ENCODE data around the gene GATC. TPM values are rescaled to one million over a fixed set of nuclear protein-coding genes. Genes with fewer than 3 reads are reported as not detected.

GATC gene
- polyA plus RNA-seq, 1 donor = 34.8 TPM

- Histone ChIP-seq H3K27me3 (ENCODE audit: control insufficient read depth, insufficient read depth, low read length) (no peaks in the 10 kb centered on the region), H3K27ac (ENCODE audit: low read length) (no peak overlapping the region), H3K9me3 (ENCODE audit: control insufficient read depth, low read depth, low read length) (no peaks in the 10 kb centered on the region), H3K36me3 (ENCODE audit: control insufficient read depth, insufficient read depth, low read length) (no peaks in the 10 kb centered on the region), H3K4me1 (ENCODE audit: control insufficient read depth, insufficient read depth, low read length) (peaks cover 12% of the 10 kb centered on the region), H3K4me3 (ENCODE audit: low read length) (no peak overlapping the region)
- no peak for DNase-seq
- WGBS (ENCODE audit: insufficient coverage, low lambda C conversion rate) = 80% methylated on average over 1 of the region's 7 CpGs
Observed at GRCh38 chr12:120412421-120412820, 33.8 kb upstream of the GATC start.

GRCh38 chr12:120413901-120414695, 32.1 kb upstream of the GATC start:
- Histone ChIP-seq H3K4me1 (ENCODE audit: control insufficient read depth, insufficient read depth, low read length) (peaks cover 12% of the 10 kb centered on the region), H3K9me3 (ENCODE audit: control insufficient read depth, low read depth, low read length) (no peaks in the 10 kb centered on the region), H3K36me3 (ENCODE audit: control insufficient read depth, insufficient read depth, low read length) (no peaks in the 10 kb centered on the region), H3K4me3 (ENCODE audit: low read length) (no peak overlapping the region), H3K27me3 (ENCODE audit: control insufficient read depth, insufficient read depth, low read length) (no peaks in the 10 kb centered on the region), H3K27ac (ENCODE audit: low read length) (peak overlapping the region; percentile 30)
- WGBS (ENCODE audit: insufficient coverage, low lambda C conversion rate) = 100% methylated on average over 1 of the region's 13 CpGs
- DNase-seq = peak; percentile 29 to 80

GRCh38 chr12:120416490-120417216, 29.6 kb upstream of the GATC start:
- WGBS (ENCODE audit: insufficient coverage, low lambda C conversion rate) = no CpG with 5 or more reads among the region's 7 CpGs
- Histone ChIP-seq H3K36me3 (ENCODE audit: control insufficient read depth, insufficient read depth, low read length) (no peaks in the 10 kb centered on the region), H3K4me1 (ENCODE audit: control insufficient read depth, insufficient read depth, low read length) (peaks cover 12% of the 10 kb centered on the region)

GRCh38 chr12:120417917-120418580, 28.2 kb upstream of the GATC start:
- Histone ChIP-seq H3K4me3 (ENCODE audit: low read length) (no peak overlapping the region), H3K9me3 (ENCODE audit: control insufficient read depth, low read depth, low read length) (no peaks in the 10 kb centered on the region), H3K4me1 (ENCODE audit: control insufficient read depth, insufficient read depth, low read length) (peaks cover 12% of the 10 kb centered on the region), H3K36me3 (ENCODE audit: control insufficient read depth, insufficient read depth, low read length) (no peaks in the 10 kb centered on the region), H3K27ac (ENCODE audit: low read length) (no peak overlapping the region), H3K27me3 (ENCODE audit: control insufficient read depth, insufficient read depth, low read length) (no peaks in the 10 kb centered on the region)
- no CpG with 5 or more reads among the region's 4 CpGs for WGBS (ENCODE audit: insufficient coverage, low lambda C conversion rate)
- no peak for DNase-seq

More at GRCh38 chr12:120416490-120417216, 29.6 kb upstream of the GATC start:
- DNase-seq = no peak
- H3K27me3 ChIP-seq (ENCODE audit: control insufficient read depth, insufficient read depth, low read length) = no peaks in the 10 kb centered on the region
- H3K4me3 ChIP-seq (ENCODE audit: low read length) = no peak overlapping the region
- no peaks in the 10 kb centered on the region for H3K9me3 ChIP-seq (ENCODE audit: control insufficient read depth, low read depth, low read length)
- no peak overlapping the region for H3K27ac ChIP-seq (ENCODE audit: low read length)

- Histone ChIP-seq H3K9me3 (ENCODE audit: control insufficient read depth, low read depth, low read length) (no peaks in the 10 kb centered on the region), H3K36me3 (ENCODE audit: control insufficient read depth, insufficient read depth, low read length) (no peaks in the 10 kb centered on the region), H3K27ac (ENCODE audit: low read length) (no peak overlapping the region), H3K4me3 (ENCODE audit: low read length) (no peak overlapping the region), H3K4me1 (ENCODE audit: control insufficient read depth, insufficient read depth, low read length) (no peaks in the 10 kb centered on the region), H3K27me3 (ENCODE audit: control insufficient read depth, insufficient read depth, low read length) (no peaks in the 10 kb centered on the region)
- no peak for DNase-seq
- WGBS (ENCODE audit: insufficient coverage, low lambda C conversion rate) = no CpG with 5 or more reads among the region's 4 CpGs
Observed at GRCh38 chr12:120421701-120422100, 24.5 kb upstream of the GATC start.

GRCh38 chr12:120422892-120423456, 23.3 kb upstream of the GATC start:
- H3K4me3 ChIP-seq (ENCODE audit: low read length) = no peak overlapping the region
- no peak overlapping the region for H3K27ac ChIP-seq (ENCODE audit: low read length)
- no peaks in the 10 kb centered on the region for H3K27me3 ChIP-seq (ENCODE audit: control insufficient read depth, insufficient read depth, low read length)
- no peaks in the 10 kb centered on the region for H3K4me1 ChIP-seq (ENCODE audit: control insufficient read depth, insufficient read depth, low read length)
- no peaks in the 10 kb centered on the region for H3K36me3 ChIP-seq (ENCODE audit: control insufficient read depth, insufficient read depth, low read length)
- DNase-seq = no peak
- no peaks in the 10 kb centered on the region for H3K9me3 ChIP-seq (ENCODE audit: control insufficient read depth, low read depth, low read length)
- 79% methylated on average over 3 of the region's 7 CpGs for WGBS (ENCODE audit: insufficient coverage, low lambda C conversion rate)

- Histone ChIP-seq H3K36me3 (ENCODE audit: control insufficient read depth, insufficient read depth, low read length) (no peaks in the 10 kb centered on the region), H3K4me1 (ENCODE audit: control insufficient read depth, insufficient read depth, low read length) (peaks cover 4% of the 10 kb centered on the region), H3K27ac (ENCODE audit: low read length) (no peak overlapping the region), H3K27me3 (ENCODE audit: control insufficient read depth, insufficient read depth, low read length) (no peaks in the 10 kb centered on the region), H3K9me3 (ENCODE audit: control insufficient read depth, low read depth, low read length) (peaks cover 5% of the 10 kb centered on the region), H3K4me3 (ENCODE audit: low read length) (no peak overlapping the region)
- DNase-seq = no peak
- no CpG with 5 or more reads among the region's 3 CpGs for WGBS (ENCODE audit: insufficient coverage, low lambda C conversion rate)
Observed at GRCh38 chr12:120425797-120426196, 20.4 kb upstream of the GATC start.

- H3K27ac ChIP-seq (ENCODE audit: low read length) = no peak overlapping the region
- WGBS (ENCODE audit: insufficient coverage, low lambda C conversion rate) = 0% methylated on average over 1 of the region's 8 CpGs
- no peaks in the 10 kb centered on the region for H3K36me3 ChIP-seq (ENCODE audit: control insufficient read depth, insufficient read depth, low read length)
- DNase-seq = peak in 1 of 2 donors; percentile 65
- peaks cover 4% of the 10 kb centered on the region for H3K4me1 ChIP-seq (ENCODE audit: control insufficient read depth, insufficient read depth, low read length)
- no peaks in the 10 kb centered on the region for H3K27me3 ChIP-seq (ENCODE audit: control insufficient read depth, insufficient read depth, low read length)
- no peak overlapping the region for H3K4me3 ChIP-seq (ENCODE audit: low read length)
- H3K9me3 ChIP-seq (ENCODE audit: control insufficient read depth, low read depth, low read length) = peaks cover 5% of the 10 kb centered on the region
Observed at GRCh38 chr12:120428597-120429229, 17.5 kb upstream of the GATC start.

GRCh38 chr12:120429368-120429767, 16.9 kb upstream of the GATC start:
- no peaks in the 10 kb centered on the region for H3K36me3 ChIP-seq (ENCODE audit: control insufficient read depth, insufficient read depth, low read length)
- H3K9me3 ChIP-seq (ENCODE audit: control insufficient read depth, low read depth, low read length) = peaks cover 5% of the 10 kb centered on the region
- peaks cover 4% of the 10 kb centered on the region for H3K4me1 ChIP-seq (ENCODE audit: control insufficient read depth, insufficient read depth, low read length)
- no peak overlapping the region for H3K27ac ChIP-seq (ENCODE audit: low read length)
- no peak overlapping the region for H3K4me3 ChIP-seq (ENCODE audit: low read length)
- H3K27me3 ChIP-seq (ENCODE audit: control insufficient read depth, insufficient read depth, low read length) = no peaks in the 10 kb centered on the region
- no CpG with 5 or more reads among the region's 7 CpGs for WGBS (ENCODE audit: insufficient coverage, low lambda C conversion rate)
- DNase-seq = no peak
